T-helper 2 cell treated with Interferon-gamma antibody and Interleukin-4, amounts not matched to agents 100 ng/mL and 5 ng/mL, for 36 hours (primary cell): ENCODE data around the gene ABHD12. TPM values are rescaled to one million over a fixed set of nuclear protein-coding genes. Genes with fewer than 3 reads are reported as not detected.
"Not testable (repeated sequence)": the region's sequence is repeated elsewhere in the genome, so short reads cannot be mapped to it uniquely, and the experiment has no call there.

Experiments
- intact Hi-C: fragments of 100-400 bp; cut with micrococcal nuclease; formaldehyde crosslinking; loops from one replicate; pipeline ENCODE4 v1.15.1; 2023
- total RNA-seq: library from RNA; stranded (reverse); gene quantifications from 2 replicates; pipeline ENCODE4 v1.2.3, GENCODE V29; 2022

ABHD12 gene
- total RNA-seq, 1 donor from 2014 or later: 30.5 TPM

DNA sequence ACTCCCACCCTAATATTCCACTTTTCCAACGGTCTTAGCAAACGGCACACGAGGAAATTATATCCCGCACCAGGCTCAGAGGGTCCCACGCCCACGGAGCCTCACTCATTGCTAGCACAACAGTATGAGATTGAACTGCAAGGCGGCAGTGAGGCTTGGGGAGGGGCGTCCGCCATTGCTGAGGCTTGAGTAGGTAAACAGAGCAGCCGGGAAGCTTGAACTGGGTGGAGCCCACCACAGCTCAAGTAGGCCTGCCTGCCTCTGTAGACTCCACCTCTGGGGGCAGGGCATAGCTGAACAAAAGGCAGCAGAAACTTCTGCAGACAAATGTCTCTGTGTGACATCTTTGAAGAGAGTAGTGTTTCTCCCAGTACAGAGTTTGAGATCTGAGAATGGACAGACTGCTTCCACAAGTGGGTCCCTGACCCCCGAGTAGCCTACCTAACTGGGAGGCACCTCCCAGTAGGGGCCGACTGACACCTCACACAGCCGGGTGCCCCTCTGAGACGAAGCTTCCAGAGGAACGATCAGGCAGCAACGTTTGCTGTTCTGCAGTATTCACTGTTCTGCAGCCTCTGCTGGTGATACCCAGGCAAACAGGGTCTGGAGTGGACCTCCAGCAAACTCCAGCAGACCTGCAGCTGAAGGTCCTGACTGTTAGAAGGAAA, 129.7 kb downstream of the ABHD12 start:
- intact Hi-C loops: not testable (repeated sequence)

DNA sequence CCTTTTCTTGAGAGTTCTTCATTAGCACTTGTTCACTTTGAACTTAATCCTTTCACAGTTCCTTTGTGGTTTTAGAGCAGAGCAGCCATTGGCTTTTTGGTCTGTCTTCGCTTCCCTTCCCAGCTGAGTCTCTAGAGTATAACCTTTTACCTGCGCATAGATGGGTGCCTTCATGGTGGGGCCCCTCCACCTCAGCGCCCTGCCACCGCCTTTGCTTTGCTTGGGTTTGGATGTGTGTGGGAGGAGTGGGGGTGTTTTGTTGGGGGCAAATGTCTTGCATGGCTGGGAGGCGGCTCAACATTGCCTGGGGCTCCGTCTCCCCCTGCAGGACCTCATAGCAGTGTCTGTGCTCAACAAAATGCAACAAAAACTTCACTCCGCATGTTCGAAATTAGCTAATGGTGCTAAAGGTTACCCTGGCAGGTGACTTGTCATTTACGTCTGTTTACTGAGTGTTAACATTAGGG, 130.8 kb downstream of the ABHD12 start:
- intact Hi-C loops: no loop called here

DNA sequence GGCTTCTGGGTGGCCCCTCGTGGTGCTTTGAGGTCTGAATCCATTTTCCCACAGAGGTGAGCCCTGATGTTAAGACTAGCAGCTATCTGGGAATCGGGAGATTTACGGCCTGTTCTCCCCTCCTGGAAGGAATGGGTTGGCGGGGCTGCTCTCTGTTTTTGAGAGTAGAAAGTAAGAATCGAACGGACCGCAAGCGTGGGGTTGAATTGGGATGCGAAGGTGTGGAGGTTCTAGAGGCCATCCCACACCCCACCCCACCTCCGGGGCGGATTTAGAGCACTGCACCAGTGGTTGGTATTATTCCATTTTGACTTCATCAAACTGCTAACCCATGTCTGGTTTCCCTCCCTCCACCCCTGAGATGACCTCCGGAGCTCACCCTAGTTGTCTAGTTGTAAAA, 131.3 kb downstream of the ABHD12 start:
- intact Hi-C loops: no loop called here

DNA sequence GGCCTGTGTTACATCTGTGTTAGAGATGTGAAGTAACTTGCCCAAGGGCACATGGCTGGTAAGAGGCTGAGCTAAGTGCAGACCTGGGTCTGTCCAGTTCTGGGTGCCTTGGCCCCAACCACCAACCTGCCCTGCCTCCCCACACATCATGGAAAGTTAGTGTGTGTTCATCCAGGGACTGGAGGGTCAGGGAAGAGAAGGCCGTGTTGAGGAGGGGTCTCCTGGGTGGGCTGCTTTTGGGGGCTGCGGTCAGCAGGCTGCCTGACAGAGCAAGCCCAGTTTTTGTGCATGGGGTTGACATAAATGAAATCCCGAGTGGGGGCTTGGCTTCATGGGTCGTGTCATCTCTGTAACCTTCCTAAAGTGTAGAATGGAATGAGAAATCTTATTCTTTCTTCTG, 131.8 kb downstream of the ABHD12 start:
- intact Hi-C loops: no loop called here

DNA sequence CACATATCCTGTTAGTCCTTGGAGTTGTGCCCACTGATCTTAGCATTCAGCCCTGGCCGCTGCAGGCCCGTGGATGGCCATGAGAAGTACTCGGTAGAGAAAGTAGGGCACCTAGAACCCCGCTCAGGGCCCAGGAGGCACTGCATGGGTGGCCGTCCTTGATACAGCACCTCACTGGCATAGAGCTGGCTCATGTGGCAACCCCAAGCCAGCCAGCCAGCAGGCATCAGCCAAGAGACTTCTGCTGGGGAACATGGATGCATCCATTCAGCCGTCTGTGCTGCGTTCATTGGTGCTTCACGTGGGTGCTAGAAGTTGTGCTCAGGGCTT, 132.2 kb downstream of the ABHD12 start:
- intact Hi-C loops: no loop called here

DNA sequence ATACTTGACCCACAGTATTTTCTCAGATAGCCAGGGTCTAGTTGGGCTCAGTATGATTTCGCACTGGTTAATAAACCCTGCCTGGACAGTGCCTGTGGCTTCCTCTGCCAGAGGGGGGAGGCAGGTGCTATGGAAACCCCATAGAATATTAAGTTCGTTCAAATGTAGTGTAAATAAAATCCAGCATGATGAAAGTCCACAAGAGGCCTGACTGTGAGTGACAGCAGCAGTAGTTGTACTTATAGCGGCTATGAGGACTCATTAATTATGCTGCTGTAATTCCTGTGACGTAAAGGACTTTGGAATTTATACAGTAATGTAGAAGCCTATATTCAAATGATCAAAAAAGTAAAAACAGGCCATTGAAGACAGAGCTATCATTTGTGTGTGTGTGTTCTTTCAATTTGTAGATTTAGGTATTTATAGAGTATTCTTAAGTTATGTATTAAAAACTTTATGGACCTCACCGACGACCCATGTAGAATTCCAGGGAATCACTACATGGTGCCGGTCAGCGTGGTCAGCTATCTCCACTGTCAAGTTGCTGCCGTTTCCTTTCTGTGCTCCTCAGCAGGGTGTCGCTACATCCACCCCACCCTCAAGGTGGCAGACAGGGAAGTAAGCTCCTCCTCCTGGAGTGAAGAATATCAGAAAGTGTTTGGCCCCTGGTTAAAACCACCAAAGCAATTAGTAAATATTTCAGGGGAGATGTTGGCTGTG, 132.7 kb downstream of the ABHD12 start:
- intact Hi-C loops: no loop called here

DNA sequence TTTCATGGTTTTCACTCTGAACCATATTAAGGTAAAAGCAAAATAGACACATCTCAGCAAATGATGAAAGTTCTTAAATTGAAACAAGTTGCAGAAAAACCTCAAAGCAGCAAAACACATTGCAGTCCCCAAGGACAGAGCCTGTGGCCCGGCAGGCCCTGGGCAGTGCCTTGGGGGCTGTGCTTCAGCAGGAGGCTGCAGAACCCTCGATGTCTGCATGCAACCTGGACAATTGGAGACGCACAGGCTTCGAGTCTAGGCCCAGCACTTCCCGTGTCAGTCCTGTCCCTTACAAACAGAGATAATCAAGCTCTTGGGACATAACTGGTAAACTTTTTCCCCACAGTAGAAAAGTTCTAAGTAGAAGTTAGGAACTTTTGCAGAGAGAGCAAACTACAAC, 133.5 kb downstream of the ABHD12 start:
- intact Hi-C loops: no loop called here

DNA sequence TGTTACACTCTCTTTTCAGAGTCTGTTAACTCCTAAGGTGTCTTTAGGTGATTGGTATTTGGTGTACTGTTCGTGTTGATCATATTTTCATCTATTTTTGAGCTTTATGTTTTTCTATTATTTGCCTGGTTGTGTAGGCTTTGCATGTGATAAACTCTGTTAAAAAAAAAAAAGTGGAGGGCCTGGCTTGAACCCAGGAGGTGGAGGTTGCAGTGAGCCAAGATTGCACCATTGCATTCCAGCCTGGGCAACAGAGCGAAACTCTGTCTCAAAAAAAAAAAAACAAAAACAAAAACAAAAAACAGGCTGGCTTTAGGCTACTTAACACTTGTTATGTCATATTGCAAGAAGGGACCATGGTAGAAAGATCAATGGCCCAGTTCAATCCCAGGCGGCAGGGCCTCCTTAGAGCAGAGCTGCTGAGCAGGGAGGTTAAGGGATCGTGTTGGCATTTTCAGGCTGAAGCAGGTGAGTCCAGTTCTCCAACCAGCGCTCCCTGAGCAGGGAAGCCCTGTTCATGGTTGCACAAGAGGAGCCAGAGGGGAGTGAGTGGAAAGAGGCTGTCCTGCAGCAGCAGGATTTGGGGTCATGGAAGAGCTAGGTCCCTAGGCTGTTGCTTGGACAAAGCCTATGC, 134.3 kb downstream of the ABHD12 start:
- intact Hi-C loops: no loop called here

DNA sequence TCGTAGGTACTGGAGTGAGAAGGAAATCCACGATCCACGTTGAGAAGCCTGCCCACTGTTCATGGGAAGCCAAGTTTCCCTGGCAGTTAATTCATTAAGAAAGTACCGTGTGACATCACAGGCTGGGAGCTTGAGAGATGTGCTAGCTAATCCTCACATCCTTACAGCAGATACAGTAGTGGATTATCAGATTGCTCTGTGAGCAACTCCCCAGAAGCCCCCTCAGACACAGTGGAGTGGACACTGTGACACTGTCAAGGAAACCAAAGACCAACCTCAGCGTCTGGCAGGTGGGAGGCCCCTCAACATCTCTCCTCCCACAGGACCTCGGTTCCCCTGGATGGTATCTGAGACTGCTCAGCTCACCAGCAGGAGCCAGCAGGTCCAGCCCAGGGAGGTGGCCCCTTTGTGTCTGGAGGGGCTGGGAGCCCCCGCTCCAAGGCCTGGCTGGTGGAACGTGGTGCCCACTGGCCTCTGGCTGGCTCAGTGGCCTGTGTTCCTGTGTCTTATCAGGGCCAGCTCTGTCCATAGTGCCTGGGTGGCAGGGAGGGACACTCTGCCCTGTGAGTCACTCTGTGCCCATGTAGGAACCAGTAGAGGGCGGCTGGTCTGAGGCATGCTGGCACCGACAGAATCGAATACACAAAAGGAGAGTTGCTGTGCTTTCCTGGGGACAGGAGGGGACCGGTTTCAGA, 135.5 kb downstream of the ABHD12 start:
- intact Hi-C loops: no loop called here

DNA sequence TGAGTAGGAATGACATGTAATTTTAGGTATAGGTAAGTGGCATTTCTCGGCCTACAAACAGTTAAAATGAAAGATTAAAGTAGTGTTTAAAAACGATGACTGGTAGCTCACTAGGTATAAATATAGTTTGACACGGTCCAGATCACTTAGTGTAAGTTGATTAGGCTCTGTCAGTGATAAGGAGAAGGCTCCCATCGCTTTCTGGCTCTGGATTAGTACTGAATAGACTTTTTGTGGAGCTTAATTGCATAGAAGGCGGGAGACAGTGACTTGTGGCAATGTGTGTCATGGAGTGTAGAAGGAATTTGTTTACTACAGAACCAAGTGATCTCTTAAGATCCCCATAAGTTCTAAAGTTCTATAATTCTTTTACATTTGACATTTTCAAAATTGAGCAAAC, 136.1 kb downstream of the ABHD12 start:
- intact Hi-C loops: no loop called here

DNA sequence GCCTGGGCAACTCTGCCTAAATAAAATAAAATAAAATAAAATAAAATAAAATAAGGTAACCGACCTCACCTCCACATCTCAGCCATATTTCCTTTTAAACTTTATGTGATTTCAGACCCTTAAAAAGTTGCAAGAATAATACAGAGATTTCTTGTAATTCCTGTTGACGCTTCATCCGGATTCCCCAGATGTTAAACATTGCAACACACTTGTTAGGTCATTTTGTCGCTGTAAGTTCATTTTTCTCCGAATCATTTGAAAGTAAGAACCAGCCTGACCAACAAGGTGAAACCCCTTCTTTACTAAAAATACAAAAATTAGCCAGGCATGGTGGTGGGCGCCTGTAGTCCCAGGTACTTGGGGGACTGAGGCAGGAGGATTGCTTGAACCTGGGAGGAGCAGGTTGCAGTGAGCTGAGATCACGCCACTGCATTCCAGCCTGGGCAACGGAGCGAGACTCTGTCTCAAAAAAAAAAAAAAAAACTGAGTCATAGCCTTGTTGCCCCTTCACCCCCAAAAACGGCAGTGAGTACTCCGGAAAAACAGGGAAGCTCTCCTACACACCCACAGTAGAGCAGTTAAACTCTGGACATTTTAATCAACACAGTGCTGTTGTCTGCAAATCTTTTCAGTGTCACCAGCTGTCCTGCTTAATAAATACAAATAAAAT, 136.9 kb downstream of the ABHD12 start:
- intact Hi-C loops: no loop called here

DNA sequence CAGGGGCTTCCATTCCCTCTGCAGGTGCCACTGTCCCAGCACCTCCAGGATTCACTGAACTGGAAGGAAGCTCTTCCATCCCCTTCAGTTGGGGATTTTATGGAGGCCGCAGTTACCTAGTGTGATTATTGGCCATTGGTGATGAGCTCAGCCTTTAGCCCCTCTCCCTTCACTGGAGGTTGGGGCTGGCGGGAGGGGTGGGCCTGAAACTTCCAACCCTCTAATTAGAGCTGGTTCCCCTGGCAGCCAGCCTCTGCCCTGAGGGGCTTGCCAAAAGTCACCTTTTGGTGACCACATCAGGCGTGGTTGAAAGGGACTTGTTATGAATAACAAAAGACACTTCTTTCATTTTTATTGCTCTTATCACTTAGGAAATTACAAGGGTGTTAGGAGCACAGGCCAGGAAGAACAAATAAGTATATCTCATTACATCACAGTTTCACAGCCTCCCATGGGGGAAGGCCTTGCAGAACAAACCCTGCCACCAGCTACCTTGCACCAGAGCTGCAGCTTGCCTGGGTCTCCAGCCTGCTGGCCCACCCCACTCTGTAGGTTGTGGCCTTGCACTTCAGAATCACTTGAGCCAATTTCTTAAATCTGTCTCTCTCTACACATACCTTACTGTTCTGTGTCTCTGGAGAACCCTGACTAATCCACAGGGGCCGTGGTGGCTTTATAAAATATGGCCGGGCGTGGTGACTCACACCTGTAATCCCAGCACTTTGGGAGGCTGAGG, 137.8 kb downstream of the ABHD12 start:
- intact Hi-C loops: no loop called here

DNA sequence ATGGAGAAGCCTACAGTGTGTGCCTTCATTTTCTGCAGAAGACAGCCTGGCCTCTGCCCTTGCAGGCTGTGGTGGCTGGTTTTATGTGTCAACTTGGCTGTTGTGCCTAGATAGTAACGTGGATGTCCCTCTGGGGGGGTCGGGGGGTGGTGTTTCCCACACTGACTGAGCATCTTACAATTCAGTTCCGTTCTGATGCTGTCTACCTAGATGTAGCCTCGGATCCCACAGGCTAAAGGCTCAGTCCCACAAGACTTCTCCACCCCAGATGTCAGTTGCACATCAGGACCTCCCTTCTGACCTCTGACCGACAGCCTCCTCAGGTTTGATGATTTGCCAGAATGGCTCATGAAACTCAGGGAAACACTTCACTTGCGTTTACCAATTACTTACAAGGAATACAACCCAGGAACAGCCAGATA, 138.4 kb downstream of the ABHD12 start:
- intact Hi-C loops: no loop called here

DNA sequence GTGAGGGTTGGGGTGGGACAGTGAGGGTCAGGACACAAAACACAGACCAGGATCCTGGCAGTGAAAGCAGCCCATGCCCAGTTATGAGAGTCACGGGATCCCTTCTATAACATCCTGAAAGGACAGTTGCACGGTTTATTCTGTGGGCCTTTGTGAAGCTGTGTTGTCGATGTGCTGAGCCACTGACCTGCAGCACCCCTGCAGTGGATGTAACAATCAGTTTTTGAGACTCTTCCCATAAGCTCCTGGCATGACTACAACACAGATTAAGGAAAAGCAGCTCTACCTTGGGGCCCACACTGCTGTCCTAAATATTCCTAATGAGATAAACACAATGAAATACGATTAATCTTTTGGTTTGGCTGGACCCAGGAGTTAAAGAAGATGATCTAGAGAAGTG, 139.1 kb downstream of the ABHD12 start:
- intact Hi-C loops: no loop called here

DNA sequence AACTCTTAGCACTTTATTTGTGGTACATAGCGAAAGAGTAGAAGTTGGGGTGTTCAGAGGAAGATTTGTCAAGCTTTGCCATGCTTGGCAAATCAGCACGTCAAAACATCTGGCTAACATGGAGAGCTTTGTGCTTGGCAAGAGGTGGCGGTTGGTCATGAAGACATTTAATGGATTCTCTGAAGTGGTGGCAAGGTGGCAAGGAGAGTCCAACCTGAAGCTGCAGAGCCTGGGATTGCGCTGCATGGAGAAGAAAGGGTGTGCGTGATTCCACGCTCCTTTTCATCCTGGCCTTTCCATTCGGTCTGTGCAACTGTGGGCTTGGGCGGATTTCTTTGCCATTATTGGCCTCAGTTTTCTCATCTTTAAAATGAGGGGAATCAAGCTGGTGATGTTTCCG, 139.6 kb downstream of the ABHD12 start:
- intact Hi-C loops: no loop called here

DNA sequence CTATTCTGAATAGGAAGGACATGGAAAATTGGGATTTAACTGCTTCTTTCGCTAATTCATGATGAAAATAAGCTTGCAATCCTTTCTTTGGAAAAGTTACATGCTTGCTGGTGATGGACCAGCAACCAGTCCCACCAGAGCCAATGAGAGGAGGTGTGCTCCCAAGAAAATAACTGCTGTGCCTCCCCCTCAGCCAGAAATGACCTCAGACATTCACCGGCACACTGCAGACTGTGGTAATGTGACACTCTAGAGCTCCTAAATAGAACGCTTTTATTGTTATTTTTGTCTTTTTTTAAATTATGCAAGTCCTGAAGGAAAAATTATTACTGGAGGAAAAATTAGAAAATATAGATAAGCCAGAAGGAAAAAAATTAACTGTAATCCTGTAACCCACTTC, 140.1 kb downstream of the ABHD12 start:
- intact Hi-C loops: no loop called here

Other genes with a start within 250 kb of the ABHD12 start
- gene ENTPD6, start 195.1 kb downstream of the ABHD12 start, total RNA-seq: 38.2 and 39.0 TPM in 2 replicates
- 32.2 and 32.3 TPM in 2 replicates for gene PYGB, start 142.8 kb downstream of the ABHD12 start, total RNA-seq
- 31.3 and 33.8 TPM in 2 replicates for gene GINS1, start 16.8 kb upstream of the ABHD12 start, total RNA-seq
- 3.4 and 5.2 TPM in 2 replicates for gene NINL, start 194.7 kb upstream of the ABHD12 start, total RNA-seq
- 5.8 and 6.6 TPM in 2 replicates for gene NANP, start 233.2 kb upstream of the ABHD12 start, total RNA-seq